ENCODE measurements around the gene TIMP2. TPM values are rescaled to one million over a fixed set of nuclear protein-coding genes. Genes with fewer than 3 reads are reported as not detected.

TIMP2 gene
- polyA plus RNA-seq, 2 of the 4 experiments (the other 2 are of a cell fraction), result 68.1 to 166 TPM

- Histone ChIP-seq H3K4me1 (peaks cover 33% of the 10 kb centered on the region), H3K4me3 (no peak overlapping the region), H3K4me2 (peak overlapping the region; percentile 11), H3K9me3 (no peaks in the 10 kb centered on the region), H3K27ac (peak overlapping the region; percentile 63 to 77)
- no peak for ATAC-seq
- POLR2A ChIA-PET, result no interaction called here
- 92% methylated on average over 7 of the region's 7 CpGs for WGBS (ENCODE audit: missing lambda C conversion rate)
- no peak for FAIRE-seq
- TF ChIP-seq CEBPB (IDR thresholded peaks at IDR 0.05) (0 out of 4 replicates have a peak, but pooled peaks of 1 of the 2 experiments have one; percentile 7), RARB (CRISPR knock-in tag; IDR thresholded peaks at IDR 0.05) (no peak)
- DNase-seq (ENCODE audit: low read depth in 1 of 2, low spot score in 1 of 2), result no peak
- CTCF ChIA-PET, result interaction anchor here (0.6 to 17.8 kb wide), 6 partner anchors 9 to 92 kb away, joined by 3 to 321 read pairs (median 4); no protein-coding TSS in a partner anchor
Observed at GRCh38 chr17:78876094-78876597, 49.0 kb downstream of the TIMP2 start.

DNA sequence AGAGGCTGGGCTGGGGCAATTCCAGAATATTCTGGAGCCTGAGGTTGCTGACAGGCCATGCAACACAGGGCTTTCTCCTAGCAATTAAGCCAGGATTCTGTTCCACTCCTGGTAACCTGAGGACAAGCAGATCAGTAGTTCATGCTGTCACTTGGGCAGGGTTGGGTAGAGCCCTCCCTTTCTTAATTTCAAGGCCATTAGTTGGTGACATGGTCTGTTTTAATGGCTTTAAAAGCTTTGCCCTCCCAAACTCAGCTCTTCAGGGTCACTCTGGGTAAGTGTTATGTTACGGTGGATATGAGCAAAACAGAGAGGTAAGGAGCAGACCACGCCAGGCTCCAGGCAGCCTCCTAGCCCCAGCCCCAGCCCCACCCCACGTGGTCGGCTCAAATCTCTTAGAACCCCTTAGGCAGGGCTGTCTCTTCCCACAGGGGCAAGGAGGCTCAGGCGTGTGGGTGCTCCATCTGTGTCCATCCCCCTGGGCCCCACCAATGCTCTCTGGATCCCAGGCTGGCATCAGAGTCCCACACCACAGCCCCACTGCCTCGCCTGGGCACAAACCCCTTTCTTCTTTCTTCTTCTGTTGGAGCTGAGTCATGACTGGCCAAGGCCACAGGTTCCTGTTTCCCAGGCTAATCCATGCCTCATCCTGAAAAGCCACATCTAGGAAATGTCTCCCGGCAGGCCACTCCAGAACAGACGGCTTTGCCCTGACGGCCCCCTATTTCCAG is 49.7 kb downstream of the TIMP2 start:
- FAIRE-seq (no peak), ATAC-seq (peak; percentile 41 to 44; a peak in 4 of 6 replicates), DNase-seq (ENCODE audit: low read depth in 1 of 2, low spot score in 1 of 2) (no peak)
- H3K9me3 ChIP-seq, result no peaks in the 10 kb centered on the region
- TF ChIP-seq TFCP2L1 (CRISPR knock-in tag; IDR thresholded peaks at IDR 0.05) (no peak), HOXB13 (CRISPR knock-in tag; IDR thresholded peaks at IDR 0.05; ENCODE audit: low read depth) (no peak), ZSCAN20 (CRISPR knock-in tag; IDR thresholded peaks at IDR 0.05) (no peak), ZC3H11A (IDR thresholded peaks at IDR 0.05) (no peak), BHLHE40 (IDR thresholded peaks at IDR 0.05; ENCODE audit: low read depth, low read length) (no peak), CEBPB (IDR thresholded peaks at IDR 0.05) (no peak), SREBF2 (IDR thresholded peaks at IDR 0.05) (no peak), CBX8 (IDR thresholded peaks at IDR 0.05) (no peak), POLR2AphosphoS2 (conservative IDR thresholded peaks at IDR 0.05; ENCODE audit: low read length) (no peak), HEYL (CRISPR knock-in tag; IDR thresholded peaks at IDR 0.05) (no peak), PHF8 (IDR thresholded peaks at IDR 0.05; ENCODE audit: borderline replicate concordance, low read depth) (no peak), SMC3 (IDR thresholded peaks at IDR 0.05) (no peak), MYC (IDR thresholded peaks at IDR 0.05; ENCODE audit: borderline replicate concordance, low read length) (no peak), HOXB5 (CRISPR knock-in tag; IDR thresholded peaks at IDR 0.05) (no peak), ATOH8 (CRISPR knock-in tag; IDR thresholded peaks at IDR 0.05; ENCODE audit: low read depth) (no peak), HES2 (IDR thresholded peaks at IDR 0.05) (no peak)
- ChIA-PET POLR2A (no interaction called here), CTCF (interaction anchor here (0.6 to 17.8 kb wide), 7 partner anchors 8 to 118 kb away, joined by 3 to 321 read pairs (median 3); no protein-coding TSS in a partner anchor)
- peak overlapping the region; percentile 63 to 77 for H3K27ac ChIP-seq
- H3K4me3 ChIP-seq, result no peak overlapping the region
- peaks cover 33% of the 10 kb centered on the region for H3K4me1 ChIP-seq
- WGBS (ENCODE audit: missing lambda C conversion rate), result 86% methylated on average over 7 of the region's 9 CpGs
- peak overlapping the region; percentile 11 for H3K4me2 ChIP-seq

DNA sequence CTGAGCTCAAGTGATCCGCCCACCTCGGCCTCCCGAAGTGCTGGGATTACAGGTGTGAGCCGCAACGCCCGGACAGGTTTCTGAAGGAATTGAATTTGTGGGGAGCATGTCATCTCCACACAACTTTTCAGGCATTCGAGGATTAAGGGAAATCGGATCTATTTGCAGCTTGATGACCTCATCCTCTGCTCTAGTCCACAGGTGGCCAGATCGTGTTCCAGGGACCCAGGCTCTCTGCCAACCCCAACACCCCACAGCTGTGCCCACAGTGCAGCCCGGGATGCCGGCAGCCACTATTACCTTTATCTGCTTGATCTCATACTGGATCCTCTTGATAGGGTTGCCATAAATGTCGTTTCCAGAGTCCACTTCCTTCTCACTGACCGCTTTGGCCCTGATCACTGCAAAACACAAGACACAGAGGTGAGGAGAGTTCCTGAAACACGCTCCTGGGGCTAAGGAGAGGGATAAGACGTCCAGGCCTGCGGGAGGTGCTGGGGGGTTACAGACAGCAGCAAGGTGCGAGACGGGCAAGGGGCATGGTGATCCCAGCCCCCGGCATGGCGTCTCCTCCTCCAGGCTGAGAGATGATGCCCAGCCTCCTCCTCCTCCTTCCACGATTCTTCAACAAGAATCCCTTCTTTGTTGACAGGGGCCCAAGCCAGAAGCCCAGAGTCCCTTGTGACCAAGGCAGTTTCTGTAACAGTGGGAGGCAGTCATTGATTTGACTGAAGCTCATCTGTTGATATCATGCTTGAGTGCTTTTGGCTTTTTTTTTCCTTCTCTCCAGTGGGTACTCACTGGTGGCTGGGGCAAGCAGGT is 51.5 kb downstream of the TIMP2 start:
- no peak for FAIRE-seq
- 73% methylated on average over 21 of the region's 21 CpGs for WGBS (ENCODE audit: missing lambda C conversion rate)
- POLR2A ChIA-PET, result interaction anchor here (0.6 to 1.2 kb wide), 3 partner anchors 8 to 355 kb away, joined by 4 to 5 read pairs (median 4); no protein-coding TSS in a partner anchor
- CTCF ChIA-PET, result interaction anchor here (1.2 to 17.8 kb wide), 4 partner anchors 7 to 120 kb away, joined by 3 to 321 read pairs (median 32); no protein-coding TSS in a partner anchor
- H3K4me3 ChIP-seq, result no peak overlapping the region
- DNase-seq (ENCODE audit: low read depth in 1 of 2, low spot score in 1 of 2), result no peak
- peaks cover 33% of the 10 kb centered on the region for H3K4me1 ChIP-seq
- H3K27ac ChIP-seq, result peak overlapping the region in 1 of 2 experiments; percentile 62; a peak in 3 of 6 replicates
- no peak for TF ChIP-seq TP53 (CRISPR knock-in tag; IDR thresholded peaks at IDR 0.05)
- no peak for TF ChIP-seq GATA3 (IDR thresholded peaks at IDR 0.05; ENCODE audit: borderline replicate concordance)
- TF ChIP-seq FOSB (CRISPR knock-in tag; IDR thresholded peaks at IDR 0.05), result no peak
- TF ChIP-seq NFE2L2 (conservative IDR thresholded peaks at IDR 0.05; ENCODE audit: low read length), result no peak
- TF ChIP-seq, protein P1, sequence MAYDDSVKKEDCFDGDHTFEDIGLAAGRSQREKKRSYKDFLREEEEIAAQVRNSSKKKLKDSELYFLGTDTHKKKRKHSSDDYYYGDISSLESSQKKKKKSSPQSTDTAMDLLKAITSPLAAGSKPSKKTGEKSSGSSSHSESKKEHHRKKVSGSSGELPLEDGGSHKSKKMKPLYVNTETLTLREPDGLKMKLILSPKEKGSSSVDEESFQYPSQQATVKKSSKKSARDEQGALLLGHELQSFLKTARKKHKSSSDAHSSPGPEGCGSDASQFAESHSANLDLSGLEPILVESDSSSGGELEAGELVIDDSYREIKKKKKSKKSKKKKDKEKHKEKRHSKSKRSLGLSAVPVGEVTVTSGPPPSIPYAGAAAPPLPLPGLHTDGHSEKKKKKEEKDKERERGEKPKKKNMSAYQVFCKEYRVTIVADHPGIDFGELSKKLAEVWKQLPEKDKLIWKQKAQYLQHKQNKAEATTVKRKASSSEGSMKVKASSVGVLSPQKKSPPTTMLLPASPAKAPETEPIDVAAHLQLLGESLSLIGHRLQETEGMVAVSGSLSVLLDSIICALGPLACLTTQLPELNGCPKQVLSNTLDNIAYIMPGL (CRISPR knock-in tag; IDR thresholded peaks at IDR 0.05; ENCODE audit: borderline replicate concordance), result no peak
- TF ChIP-seq EP300 (IDR thresholded peaks at IDR 0.05), result no peak
- no peak for TF ChIP-seq KDM5A (IDR thresholded peaks at IDR 0.05)
- no peak for TF ChIP-seq HOXB5 (CRISPR knock-in tag; IDR thresholded peaks at IDR 0.05)
- TF ChIP-seq POLR2A (IDR thresholded peaks at IDR 0.05; ENCODE audit: low read length), result no peak
- peak; percentile 17 to 32; a peak in 2 of 6 replicates for ATAC-seq
- H3K4me2 ChIP-seq, result 0 out of 3 replicates have a peak overlapping the region, but pooled peaks have one; percentile 5
- H3K9me3 ChIP-seq, result no peaks in the 10 kb centered on the region
